Tibial nerve (tissue), 4 donors: ENCODE results near the gene ACOXL.

ENCODE experiments used
- CTCF ChIP-seq, 5 experiments: fragments of 200-600 bp in 3 of 5; fragments of 450-650 bp in 2 of 5; sonication (generic) in 3 of 5; IDR thresholded peaks; one replicate each; pipeline ENCODE4 v1.5.1; 2016 to 2019; ENCODE audit warnings: antibody characterized with exemption in 5 of 5, mild to moderate bottlenecking in 3 of 5, moderate library complexity in 2 of 5
- EP300 ChIP-seq, 2 donors: sonication (generic); formaldehyde crosslinking; IDR thresholded peaks; one replicate each; pipeline ENCODE4 v1.6.1; 2017; ENCODE audit warnings: antibody characterized with exemption in 2 of 2, mild to moderate bottlenecking in 1 of 2
- POLR2A ChIP-seq, 2 donors: fragments of 450-650 bp; IDR thresholded peaks; one replicate each; pipeline ENCODE4 v1.6.1; 2017; ENCODE audit warnings: antibody characterized with exemption in 2 of 2, mild to moderate bottlenecking in 2 of 2, moderate library complexity in 2 of 2

- TF ChIP-seq CTCF (IDR thresholded peaks at IDR 0.05) (no peak), POLR2A (IDR thresholded peaks at IDR 0.05) (no peak), EP300 (IDR thresholded peaks at IDR 0.05) (no peak)
These were observed 131.4 kb downstream of the ACOXL start for GRCh38 chr2:110863726-110864125.
